ENCODE results near the gene FAM163A.
"Not testable (repeated sequence)": the region's sequence is repeated elsewhere in the genome, so short reads cannot be mapped to it uniquely, and the experiment has no call there.

Gene FAM163A

GRCh38 chr1:179742717-179743678, at the start of gene FAM163A:
Gene FAM163A, plus strand, starts transcription at chr1:179743291. Its CDS starts 69,807 bp downstream, at chr1:179813098.
- DNase-seq (ENCODE audit: low read depth in 2 of 2): no peak

DNA sequence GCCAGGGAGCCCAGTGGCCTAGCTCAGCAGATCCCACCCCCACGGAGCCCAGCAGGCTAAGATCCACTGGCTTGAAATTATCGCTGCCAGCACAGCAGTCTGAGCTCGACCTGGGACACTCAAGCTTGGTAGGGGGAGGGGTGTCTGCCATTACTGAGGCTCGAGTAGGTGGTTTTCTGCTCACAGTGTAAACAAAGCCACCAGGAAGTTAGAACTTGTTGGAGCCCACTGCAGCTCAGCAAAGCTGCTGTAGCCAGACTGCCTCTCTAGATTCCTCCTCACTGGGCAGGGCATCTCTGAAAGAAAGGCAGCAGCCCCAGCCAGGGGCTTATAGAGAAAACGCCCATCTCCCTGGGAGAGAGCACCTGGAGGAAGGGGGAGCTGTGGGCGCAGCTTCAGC, 48.6 kb upstream of the FAM163A start:
- not testable (repeated sequence) for DNase-seq (ENCODE audit: low read depth in 2 of 2)

GRCh38 chr1:179702946-179703539, 40.0 kb upstream of the FAM163A start:
- no peak for DNase-seq (ENCODE audit: low read depth in 2 of 2)

DNA sequence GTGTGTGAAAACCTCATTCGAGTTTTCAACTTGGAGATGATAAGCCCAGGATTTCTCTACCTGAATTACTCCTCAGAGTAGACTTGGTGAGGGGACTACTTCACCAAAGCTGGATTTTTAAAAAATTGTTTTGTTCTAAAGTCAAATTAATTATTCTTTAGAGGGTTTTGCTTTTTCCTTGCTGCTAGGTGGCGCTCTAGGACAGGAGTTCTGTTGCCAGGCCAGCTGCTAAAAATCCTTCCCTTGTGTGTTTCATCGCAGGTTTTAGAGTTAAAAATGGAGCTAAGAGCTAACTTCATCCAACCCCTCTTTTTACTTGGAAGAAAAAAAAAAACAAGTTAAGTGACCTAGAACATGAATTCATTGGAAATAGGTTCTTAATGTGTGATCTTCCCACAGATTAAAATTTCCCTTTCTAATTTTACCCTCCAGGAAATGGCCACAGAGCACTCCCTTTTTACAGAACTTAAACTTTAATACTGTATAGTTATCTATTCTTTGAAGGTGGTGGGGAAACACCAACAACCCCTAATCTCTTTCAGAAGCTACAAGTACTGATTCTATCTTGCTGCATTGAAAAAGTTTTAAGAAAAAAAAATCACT, 36.7 kb upstream of the FAM163A start:
- DNase-seq (ENCODE audit: low read depth in 2 of 2): peak; percentile 13 to 21

DNA sequence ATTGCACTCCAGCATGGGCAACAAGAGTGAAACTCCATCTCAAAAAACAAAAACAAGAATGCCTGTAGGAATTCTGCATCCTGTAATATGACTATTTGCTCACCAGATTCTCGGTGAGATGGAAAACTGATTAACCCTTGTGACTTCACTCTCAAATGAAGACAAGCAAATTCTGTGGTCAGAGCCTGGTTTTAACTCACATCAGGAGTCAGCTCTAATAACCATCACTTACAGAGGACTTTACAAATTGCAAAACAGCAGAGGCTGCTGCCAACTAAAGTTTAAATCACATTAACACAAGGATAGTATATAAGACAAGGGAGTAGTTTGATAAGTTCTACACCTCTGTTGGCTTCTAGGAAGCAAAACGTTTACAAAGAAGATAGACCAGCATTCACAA, 35.7 kb upstream of the FAM163A start:
- DNase-seq (ENCODE audit: low read depth in 2 of 2): no peak

- no peak for DNase-seq (ENCODE audit: low read depth in 2 of 2)
Observed at GRCh38 chr1:179708434-179709195, 34.5 kb upstream of the FAM163A start.

DNA sequence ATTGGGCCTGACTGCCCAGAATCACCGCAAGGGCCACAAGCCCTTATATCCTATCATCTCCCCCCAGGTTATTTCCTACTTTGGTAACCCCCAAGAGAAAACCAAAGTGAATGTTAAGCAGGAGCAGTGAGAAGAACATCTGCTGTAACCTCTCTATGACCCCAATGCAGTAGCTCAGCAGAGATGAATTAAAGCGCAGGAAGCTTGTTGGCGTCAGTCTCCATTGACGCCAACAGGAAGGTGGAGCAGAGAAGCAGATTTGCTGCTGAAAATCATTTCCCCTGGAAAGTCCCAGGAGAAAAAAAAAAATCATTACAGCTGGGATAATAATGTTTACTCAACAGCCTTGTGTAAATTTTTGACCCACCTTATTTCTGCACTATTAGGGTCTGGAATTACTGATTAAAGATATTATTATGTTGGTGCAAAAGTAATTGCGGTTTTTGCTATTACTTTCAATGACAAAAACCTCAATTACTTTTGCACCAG, 33.2 kb upstream of the FAM163A start:
- DNase-seq (ENCODE audit: low read depth in 2 of 2): no peak

- no peak for DNase-seq (ENCODE audit: low read depth in 2 of 2)
Observed at GRCh38 chr1:179714159-179714558, 28.9 kb upstream of the FAM163A start.

DNA sequence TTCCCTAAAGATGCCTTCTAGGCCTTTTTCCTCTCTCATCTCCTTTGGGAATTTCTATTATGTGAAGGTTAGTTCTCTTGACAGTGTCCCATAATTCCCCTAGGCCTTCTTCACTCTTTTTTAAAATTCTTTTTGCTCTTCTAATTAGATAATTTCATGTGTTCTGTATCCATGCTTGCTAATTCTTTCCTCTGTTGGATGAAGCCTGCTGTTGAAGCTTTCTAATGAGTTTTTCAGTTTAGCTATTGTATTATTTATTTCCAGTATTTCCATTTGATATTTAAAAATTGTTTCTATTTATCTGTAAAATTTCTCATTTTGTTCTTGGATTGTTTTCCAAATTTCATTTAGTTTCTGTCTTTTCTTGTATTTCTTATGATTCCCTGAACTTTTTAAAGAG, 28.5 kb upstream of the FAM163A start:
- no peak for DNase-seq (ENCODE audit: low read depth in 2 of 2)

- no peak for DNase-seq (ENCODE audit: low read depth in 2 of 2)
Observed at GRCh38 chr1:179719272-179719671, 23.8 kb upstream of the FAM163A start.

DNA sequence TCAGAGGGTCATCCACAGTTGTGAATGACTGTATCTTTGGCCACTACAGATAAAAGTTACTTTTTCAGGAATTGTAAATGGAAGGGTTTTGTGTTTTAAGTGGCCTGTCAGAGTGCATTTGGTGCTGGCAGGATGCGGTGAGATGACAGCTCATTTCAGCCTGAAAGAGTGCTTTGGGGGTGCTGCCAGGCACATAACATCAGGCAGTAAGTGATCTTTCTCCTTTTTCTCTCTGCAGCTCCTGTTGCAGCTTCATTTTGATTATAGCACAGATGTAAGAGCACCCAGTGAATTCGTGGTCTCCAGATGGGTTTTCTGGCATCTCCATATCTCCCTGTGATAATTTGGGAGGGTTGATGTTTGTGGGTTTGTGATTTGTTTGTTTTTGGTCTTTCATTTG, 14.8 kb upstream of the FAM163A start:
- no peak for DNase-seq (ENCODE audit: low read depth in 2 of 2)

DNA sequence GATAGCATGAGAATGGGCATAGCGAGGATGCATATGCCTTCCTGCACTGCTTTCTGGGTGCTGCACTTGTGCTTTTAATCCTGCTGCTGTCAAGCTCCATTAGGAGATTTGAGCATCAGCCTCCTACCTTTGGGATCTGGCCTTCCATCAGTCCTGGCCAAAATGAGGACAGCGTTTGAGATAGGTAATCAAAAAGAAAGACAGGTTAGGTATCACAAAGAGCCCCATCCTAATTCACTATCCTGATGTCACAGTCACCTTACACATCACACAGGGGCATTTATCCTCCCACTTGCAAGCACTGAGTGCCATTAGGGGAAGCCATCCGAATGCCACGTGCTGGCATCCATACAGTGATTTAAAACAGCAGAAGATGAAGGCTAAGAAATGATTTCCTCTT, 13.2 kb upstream of the FAM163A start:
- no peak for DNase-seq (ENCODE audit: low read depth in 2 of 2)

DNA sequence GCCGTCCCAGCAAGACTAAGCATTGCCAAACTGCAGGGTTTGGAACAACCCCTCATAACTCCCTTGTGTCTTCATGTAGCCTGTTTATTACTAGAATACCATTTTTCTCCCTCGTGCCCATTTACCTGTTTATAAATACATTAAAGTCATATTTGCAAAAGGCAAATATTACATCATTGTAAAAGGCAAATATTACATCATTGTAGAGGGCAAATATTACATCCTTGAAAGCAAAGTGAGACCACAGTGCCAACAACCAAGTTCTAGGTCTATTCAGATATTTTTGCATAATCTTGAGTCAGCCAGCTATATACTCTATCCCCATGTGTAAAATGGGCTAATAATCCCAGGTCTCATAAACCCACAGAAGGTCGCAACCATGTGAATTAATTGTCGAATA, 11.4 kb upstream of the FAM163A start:
- no peak for DNase-seq (ENCODE audit: low read depth in 2 of 2)

DNA sequence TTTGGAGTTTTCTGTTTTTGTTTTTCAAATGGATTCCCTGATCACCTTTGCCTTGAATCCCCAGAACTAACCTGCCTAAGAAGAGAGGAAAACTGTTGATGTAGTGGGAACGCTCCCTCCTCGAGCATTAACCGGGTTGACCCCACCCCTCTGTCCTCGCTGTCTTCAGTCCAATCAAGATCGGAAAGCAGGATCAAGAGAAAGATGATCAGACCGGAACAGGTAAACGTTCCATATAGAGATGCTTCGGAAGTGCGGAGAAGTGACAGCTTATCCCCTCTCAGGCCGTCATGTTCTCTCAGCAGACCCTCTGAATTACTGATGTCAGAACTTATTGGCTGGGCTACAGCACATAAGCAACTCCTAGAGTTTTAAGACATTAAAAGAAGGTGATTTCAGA, 800 bp upstream of the FAM163A start:
- DNase-seq (ENCODE audit: low read depth in 2 of 2): no peak

GRCh38 chr1:179743679-179744400, 749 bp downstream of the FAM163A start:
- DNase-seq (ENCODE audit: low read depth in 2 of 2): no peak

DNA sequence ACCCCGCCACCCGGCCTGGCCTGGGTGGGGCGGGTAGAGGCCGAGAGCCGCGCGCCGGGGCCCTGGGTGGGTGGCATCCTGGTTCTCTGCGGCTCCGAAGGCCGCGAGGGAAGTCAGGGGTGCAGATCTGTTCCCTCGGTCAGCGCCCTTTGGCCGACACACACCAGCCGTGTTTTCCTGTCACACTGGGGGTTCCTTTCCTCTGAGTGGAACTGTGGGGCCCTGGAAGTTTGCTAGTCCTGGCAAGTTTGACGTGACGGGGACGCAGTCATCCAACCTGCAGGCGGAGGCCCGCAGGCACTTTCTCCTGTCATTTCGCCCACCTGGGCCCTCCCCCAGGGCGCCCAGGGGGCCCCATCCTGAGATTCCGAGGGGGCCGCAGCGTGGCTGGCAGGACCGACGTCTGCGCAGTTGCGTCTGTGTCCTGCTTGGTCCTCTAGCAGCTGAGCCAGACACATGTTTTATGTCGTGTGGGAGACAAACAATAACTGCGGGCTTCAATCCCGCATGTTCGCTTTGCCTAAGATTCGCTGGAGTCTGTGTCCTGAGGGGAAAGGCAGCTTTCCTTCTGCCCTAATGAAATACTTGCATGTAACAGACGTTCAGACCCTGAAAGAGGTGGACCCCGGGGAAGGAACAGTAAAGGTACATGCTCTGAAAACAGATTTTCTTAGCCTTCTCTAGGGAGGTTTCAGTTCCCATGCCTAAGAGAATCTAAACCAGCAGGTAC, 1.5 kb downstream of the FAM163A start:
- no peak for DNase-seq (ENCODE audit: low read depth in 2 of 2)

DNA sequence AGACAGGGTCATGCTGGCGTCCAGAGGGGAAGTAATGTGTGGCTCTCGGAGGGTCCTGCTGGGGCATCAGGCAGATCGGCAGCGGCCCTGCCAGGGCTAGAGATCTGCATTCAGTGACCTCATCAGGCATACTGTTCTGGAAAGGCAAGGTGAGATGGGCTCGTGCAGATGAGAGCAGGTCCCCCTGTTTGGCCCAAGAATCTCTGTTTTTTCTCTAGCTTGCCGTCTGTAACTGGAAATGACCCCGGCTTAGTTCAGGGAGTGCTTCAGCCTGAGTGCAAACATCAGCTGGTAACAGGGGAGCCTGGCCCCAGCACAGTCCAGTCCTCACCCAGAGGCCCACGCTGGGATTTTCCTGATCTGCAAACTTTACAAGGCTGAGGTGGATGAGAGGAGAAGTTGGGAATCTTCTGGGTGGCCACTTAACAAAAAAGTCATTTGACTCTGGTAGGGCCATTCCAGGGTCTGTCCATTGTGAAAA, 2.1 kb downstream of the FAM163A start:
- no peak for DNase-seq (ENCODE audit: low read depth in 2 of 2)

- DNase-seq (ENCODE audit: low read depth in 2 of 2): no peak
Observed at GRCh38 chr1:179745743-179746142, 2.7 kb downstream of the FAM163A start.

DNA sequence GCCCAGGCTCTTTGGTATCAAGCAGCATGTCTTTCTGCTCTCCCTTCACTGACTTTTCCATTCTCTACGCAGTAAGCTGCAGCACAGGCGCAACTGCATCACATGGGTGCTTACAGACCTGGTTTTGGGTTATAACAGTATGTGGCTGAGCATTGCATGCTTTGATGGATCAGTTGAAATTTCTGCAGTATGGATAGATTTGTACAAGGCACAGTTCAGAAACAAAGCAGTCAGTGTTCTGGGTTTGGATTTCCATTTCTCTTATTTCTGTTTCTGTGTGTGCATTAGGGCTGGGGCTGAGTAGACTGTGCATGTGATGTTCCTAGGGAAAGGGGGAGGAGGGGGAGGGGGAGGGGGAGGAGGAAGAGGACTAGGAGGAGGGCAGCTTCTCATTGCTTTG, 4.5 kb downstream of the FAM163A start:
- no peak for DNase-seq (ENCODE audit: low read depth in 2 of 2)

GRCh38 chr1:179748772-179749171, 5.7 kb downstream of the FAM163A start:
- DNase-seq (ENCODE audit: low read depth in 2 of 2): no peak
